ENCODE data around the gene EGFR. TPM values are rescaled to one million over a fixed set of nuclear protein-coding genes. Genes with fewer than 3 reads are reported as not detected.

EGFR gene
- total RNA-seq, 2 experiments from 2014 or later: not detected

DNA sequence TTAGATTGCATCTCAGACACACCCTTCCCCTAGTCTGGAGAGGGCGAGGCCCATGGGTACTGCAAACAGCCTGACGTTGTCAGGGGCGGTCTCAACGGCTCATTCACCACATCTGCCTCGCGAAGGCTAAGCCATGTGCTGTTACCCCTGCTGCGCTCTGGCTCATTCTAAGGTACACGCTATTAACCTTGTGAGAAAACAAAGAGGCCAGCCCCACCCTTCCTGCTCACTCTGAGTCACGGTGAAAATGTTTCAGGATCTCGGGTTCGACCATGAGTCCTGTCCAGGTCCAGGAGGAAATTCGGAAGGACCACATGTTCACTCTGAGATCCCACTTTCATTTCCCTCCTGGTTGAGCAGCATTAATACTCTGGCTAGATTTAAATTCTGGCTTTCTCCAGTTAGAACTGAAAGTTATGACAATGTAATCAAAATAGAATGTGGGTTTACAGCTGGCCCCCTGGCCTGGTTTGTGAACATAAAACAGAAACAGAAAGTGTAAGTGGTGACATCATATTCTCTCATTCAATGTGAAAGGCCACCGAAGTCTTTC lies 55.2 kb downstream of the EGFR start:
- POLR2A ChIA-PET: no interaction called here
- CTCF ChIA-PET: no interaction called here

DNA sequence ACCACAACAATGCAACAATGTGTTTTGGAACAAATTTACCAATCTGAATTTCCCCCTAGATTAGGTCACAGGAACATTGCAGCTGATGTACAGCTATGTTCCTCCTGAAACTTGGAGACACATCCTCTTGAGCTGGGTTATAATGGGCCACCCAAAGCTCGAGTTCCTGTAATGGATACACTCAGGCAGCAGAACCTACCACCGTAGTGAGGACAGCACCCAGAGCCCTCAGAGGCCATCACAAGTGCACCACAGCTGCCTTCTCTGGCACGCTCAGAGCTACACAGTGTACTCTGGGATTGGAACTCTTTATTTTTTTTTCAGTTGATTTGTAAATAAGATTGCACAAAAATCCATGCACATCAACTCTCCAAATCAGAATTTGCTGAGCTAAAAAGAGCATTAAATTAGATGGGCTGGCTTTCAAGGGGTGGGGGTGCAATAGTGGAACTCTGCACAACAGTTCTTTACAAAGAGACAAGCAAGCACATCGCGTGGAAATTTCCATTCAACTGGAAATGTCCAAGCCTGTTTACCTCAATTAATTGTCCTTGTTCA lies 56.7 kb downstream of the EGFR start:
- ChIA-PET CTCF (no interaction called here), POLR2A (no interaction called here)

DNA sequence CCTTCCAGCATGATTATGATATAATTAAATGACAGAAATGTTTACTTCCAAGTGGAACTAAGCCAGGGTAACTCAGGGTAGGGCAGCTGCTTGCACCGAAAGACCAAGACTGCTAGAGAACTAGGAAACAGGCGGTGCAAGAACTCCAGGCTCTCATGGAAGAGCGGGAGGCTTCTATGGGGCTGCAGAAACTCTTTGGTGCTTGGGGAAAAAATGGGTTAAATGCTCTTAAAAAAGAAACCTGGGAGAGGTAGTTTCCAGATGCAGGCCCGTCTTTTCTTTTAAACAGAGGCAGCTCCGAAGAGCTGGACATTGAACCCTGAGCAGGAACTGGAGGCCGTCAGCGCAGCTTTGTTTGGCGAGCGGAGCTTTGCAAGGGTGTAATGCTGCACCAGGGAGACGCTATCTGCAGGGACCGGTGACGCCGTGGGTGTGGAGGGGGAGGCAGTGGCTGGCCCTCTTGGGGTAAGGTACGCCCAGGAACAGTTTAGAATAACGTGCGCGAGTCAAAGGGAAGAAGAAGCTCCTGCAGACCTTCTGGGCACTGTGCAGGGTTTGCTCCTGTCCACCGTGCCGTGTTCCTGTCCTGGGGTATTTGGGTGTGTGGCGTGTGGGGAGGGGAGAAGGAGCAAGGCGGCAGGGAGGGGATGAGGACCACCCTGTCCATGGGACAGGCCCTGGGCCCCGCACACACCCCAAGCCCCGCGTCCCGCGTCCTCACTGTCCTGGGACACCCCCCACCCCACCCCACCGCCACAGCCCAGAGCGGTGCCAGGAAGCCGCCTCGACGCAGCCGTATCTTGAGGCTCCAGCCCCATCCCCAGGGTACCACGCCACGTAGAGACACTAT lies 59.0 kb downstream of the EGFR start:
- ChIA-PET CTCF (no interaction called here), POLR2A (no interaction called here)

DNA sequence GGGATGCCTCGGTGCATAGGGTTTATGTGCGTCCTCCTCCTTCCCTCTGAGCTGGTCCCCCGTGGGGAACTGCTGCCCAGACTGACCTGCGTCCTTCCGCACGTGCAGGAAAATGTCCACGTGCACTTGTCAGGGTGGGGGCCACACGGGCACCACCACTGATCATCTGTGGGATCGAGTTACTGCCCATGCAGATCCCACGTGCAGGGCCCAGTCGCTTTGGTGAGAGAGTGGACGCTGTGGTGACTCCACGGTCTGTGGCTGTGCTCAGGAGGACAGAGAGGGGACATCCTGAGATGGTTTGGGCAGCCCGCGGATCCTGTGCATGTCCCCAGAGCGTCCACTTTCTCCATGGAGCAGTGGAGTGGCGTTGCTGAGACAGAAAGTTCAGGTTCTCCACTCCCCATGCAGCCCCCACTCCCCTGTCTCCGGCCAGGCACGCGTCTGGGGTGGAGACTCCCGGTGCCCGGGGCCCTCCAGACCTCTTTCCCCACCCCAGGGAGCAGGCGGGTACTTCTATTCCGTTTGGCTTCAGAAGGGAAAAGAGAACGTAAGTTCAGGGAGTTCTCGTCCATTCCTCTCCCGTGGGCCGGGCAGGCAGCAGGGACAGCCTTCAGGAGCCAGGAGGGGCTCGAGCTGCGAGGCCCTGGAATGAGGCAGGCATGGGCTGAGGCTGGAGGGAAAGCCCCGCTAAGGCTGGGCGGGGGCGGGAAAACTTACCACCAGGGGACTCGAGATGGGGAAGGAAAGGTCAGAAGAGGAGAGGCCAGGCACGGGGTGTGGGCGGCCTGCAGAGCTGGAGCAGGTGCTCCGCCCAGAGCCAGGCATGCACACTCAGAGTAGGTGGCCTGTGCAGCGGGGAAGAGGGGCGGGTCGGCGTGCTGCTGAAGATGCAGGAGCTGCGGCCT lies 59.9 kb downstream of the EGFR start:
- ChIA-PET CTCF (no interaction called here), POLR2A (no interaction called here)

DNA sequence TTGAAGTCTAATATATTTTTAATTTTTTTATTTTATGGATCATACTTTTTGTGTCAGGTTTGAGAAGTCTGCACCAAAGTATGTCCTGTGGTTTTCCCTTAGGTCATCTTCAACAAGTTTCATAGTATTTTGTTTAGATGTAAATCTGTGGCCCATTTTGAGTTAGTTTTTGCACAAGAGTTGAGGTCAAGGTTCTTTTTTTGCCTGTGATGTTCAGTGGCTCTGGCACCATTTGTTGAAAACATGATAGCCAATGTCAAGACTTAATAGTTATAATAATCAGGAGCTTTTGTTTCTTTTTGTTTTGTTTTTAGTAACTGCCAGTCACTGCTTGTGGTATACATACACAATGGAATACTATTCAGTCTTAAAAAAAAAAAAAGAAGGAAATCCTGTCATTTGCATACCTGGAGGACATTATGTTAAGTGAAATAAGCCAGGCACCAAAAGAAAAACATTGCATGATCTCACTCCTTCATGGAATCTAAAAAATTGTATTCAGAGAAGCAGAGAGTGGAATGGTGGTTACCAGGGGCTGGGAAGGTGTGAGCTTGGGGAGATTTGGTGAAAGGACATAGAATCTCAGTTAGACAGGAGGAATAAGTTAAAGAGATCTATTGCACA lies 61.3 kb downstream of the EGFR start:
- ChIA-PET POLR2A (no interaction called here), CTCF (no interaction called here)

DNA sequence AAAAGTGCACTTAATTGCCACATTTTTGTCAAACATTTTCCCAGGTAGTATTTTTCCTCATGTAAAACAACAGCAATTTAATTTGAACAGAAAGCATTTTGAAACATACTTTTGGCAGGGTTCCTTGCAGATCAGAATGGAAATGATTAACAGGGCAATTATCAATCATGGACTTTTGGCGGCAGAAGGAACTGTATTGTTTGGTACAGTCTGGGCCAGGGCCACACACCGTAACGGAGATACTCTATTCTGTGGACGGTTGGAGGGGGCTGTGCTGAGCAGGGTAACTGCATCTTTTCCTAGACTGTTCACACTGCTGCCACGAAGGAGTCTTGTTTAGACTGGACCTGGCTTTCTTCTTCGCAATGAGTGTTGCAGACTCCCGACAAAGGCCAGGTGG lies 62.3 kb downstream of the EGFR start:
- POLR2A ChIA-PET: no interaction called here
- CTCF ChIA-PET: no interaction called here

DNA sequence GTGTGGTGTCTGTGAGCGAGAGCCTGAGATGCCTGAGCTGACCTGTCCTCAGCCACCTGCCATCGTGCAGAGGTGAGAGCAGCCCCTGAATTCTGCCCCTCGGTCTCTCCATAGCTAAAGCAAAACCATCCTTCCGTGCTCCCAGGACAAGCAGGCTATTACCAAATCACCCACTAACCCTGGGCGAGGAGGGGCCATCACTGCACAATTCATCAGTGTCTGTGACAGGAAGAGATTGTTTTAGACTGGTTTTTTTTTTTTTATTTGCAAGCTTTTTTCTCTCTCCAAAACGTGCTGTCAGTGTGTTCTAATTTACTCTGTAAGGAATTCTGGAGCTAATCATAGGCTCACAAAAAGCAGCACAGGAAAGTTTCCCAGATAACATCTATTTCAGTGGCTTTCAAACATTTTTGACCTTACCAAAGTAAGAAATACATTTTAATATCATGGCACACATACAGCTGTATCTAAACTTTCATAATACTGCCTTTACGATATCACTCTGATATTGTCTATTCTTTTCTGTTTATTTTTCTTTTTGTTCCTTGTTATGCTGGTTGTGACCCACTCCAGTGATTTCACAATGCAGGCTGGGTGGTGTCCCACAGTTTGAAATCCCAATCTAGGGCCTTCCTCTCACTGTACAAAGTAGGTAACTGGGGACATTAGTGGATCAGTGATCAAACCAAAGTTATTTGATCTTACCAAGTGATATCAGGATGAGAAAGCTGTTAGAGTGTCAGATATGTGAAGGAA lies 62.8 kb downstream of the EGFR start:
- ChIA-PET CTCF (no interaction called here), POLR2A (no interaction called here)

DNA sequence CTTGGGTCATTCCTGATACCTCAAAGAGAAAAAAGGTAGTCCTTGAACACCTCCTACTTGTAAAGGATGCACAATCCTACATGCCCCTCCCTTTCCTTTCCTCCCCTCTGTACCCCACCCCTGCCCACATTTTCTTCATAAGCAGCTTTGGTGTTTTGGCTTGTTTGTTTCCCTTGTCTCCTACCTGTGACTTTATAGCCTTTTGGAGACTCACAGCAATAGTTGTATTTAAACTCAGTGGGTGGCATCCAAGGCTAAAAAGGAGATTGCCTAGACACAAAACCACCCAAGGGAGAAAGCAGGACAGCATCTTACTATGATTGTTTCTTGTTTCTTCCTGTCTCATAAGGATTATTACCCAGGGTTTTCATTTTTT lies 63.4 kb downstream of the EGFR start:
- ChIA-PET CTCF (no interaction called here), POLR2A (no interaction called here)

DNA sequence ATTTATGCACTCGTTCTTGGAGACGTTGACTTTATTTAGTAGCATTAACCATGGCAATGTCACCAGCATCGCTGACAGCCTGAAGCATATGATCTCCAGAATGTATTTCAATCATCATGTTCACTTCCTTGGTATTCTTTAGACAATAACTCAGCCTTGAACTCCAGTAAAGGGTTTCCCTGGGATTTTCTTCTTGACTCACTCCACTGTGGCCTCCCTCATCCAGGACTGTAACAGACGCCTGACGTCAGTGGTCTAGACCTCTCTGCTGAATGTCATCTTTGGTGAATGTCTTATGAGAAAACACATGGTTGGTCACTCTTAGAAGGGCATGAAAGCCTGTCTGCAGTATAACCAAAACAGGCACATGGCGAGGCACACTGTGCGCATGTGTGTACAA lies 64.4 kb downstream of the EGFR start:
- ChIA-PET POLR2A (no interaction called here), CTCF (no interaction called here)

DNA sequence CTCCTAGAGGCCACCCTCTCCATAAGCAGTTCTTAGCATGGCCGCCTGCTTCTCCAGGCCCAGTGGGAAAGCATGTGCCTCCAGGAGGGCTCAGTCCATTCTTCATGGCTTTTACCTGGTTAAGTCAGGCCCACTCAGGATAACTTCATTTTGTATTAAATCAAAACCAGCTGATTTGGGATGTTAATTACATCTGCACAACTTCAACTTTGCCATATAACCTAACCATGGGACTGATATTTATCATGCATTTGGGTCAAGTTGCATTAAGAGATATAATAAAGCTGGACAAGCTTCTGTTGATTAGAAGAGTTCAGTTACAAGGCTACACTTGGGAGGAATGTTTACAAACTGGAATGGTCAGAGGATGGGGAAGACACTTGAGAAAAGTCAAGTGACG lies 65.5 kb downstream of the EGFR start:
- CTCF ChIA-PET: no interaction called here

DNA sequence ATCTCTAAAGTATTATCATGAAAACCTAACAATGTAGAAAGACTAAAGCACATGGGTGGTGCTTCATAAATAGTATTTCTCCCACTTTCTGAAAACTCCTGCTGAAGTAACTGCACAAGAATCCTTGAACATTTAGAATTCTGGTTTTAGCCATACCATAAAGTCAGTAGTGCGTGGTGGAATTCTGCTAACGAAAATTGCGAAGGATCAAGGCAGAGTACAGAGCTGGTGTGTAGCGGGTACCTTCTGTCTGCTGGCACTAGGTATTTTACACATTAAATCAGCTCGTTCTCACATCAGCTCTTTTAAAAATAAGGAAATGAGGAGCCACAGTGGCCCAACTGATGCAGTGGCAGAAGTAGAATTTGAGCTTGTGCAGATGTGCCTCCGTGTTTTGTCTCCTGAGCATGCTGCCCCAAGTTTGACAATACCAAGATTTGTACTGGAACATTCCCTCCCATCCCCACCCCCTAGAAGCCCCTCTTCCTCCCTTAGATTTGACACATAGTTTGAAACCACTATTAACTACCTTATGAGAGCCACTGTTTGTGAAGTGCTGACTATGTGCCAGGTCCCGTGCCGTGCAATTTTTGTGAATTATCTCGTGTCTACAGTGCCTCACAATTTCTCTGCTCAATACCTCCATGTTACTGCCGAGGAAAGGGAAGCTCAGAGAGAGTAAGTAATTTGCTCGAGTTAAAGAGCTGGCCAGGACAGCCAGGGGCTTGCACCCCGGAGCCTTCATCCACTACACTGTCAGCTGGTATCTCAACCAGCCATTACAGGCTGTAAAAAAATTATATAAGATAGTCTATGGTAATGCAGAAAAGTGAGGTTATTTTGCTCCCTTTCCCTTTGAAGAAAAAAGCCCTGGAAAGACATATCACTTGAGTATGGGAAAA lies 66.9 kb downstream of the EGFR start:
- ChIA-PET POLR2A (no interaction called here), CTCF (no interaction called here)

More for the DNA sequence above, 65.5 kb downstream of the EGFR start:
- POLR2A ChIA-PET: no interaction called here

DNA sequence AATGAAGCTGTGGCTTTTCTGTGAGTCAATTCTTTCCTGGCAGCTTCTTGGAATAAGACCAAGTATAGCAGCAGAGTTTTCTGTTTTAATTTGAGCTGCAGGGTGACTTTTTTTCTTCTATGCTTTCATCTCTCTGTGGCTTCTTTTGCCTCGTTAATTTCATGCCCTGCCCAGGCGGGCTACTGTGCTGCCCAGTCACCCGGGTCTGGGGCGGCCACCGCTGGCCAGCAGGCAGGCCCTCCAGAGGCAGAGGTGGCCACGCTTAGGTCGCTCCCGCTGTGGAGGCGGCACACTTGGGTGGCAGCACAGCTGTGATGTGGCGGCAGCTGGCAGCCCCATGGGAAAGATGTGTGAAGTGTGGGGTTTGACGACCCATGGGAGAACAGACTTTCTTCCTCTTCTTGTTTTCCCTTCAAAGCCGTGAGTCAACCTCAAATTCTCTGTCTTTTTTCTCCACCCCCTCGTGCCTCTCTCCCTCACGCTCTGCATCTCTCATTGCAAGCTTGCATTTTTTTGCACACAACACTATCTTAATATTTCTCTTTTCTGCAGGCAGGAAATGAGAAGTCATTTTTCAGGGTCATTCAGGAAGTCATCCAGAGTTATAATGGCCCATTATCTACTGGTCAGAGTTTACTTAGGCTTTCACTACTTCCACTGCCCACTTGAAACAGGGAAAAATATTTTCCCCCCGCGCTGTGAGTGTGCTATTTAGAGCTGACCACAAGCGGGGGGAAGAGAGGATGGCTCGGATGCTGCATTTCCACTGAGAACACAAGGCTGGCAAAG lies 67.8 kb downstream of the EGFR start:
- ChIA-PET CTCF (no interaction called here), POLR2A (no interaction called here)

DNA sequence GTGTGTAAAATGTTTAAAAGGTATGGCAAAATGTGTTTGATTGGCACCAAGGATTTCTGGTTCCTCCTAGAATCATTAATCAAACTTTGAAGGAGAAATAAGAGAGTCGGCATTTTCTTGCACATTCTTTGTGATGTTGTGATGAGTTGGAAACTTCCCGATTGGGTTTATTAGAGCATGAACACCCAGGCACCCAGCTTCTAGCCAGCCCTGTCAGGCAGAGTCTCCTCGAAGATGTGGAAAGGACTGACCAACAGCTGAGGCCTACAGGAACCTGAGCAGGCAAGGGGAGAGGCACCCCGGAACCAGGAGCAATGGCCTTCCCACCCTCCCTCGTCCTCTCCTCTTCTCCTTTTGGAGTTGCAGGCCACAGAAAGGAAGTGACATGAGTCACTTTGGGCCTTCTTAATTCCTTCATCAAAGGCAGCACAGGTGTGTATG lies 68.7 kb downstream of the EGFR start:
- POLR2A ChIA-PET: no interaction called here
- CTCF ChIA-PET: no interaction called here

DNA sequence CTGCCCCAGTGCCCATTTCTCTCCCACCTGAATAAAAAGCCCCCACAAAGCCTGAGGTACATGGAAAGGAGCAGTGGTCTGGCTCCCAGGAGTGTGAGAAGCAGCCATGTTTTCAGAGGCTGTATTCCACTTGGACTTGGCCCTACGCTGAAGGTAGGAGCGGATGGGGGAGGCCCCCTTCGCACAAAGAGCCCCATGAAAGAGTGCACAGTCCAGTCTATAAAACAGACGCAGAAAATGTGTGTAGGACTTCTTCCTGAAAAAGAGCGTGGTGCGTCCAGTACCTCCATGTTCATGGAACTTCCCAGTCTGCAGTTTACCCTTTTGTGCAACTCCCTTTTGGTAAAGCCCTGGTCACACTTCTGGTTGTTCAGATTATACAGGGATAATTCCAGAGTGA lies 69.3 kb downstream of the EGFR start:
- POLR2A ChIA-PET: no interaction called here
- CTCF ChIA-PET: no interaction called here

DNA sequence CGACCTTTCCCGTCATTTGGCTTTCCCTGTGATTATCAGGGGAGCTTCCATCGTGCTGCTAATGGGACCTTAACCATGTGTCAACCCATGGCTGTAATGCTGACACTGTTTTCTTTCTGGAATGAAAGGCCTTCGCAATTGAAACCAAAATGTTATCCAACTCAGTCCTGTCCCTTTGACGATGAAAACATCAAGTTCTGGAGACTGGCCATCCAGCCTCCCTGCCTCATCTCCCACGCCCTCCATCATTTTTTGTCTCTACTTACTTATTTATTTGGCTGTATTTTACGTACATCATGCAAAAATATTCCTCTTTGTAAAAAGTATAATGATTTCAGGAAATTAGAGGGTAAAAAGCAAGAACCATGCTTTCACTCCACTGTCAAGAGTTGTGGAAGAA lies 69.8 kb downstream of the EGFR start:
- ChIA-PET CTCF (no interaction called here), POLR2A (no interaction called here)

DNA sequence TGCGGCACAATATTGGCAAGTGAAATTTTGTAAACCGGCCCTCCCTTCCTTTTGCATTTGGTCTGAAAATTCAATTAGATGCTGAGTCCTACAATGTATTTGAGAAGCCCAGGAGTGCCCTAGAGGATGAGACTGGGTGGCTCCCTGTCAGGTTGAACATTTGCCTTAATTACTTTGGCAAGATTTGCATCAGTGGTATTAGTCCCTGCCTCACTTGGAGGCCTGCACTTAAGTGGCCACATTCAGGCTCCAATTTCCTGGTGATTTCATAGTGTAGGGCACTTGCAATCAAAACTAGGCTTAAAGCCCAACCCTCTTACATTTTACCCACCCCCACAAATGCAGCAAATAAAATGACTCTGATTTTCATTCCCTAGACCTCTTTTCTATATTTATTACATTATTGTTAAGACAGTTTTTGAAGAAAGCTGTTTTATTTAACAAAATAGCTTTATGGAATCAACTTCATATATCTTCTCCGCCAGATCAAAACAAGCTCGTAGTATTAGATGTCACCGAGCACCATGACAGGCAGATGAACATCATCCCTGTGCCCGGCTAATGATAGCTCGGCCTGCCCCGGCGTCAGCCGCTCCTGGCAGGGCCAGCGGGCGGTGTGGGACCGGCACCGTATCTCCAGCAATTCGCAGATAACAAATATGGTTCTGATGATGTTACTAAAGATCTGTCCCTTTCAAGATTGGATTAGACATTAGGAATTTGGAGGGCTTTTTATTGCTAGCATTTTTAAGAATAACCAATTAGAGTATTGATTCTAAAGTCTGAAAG lies 73.6 kb downstream of the EGFR start:
- ChIA-PET POLR2A (no interaction called here), CTCF (no interaction called here)

DNA sequence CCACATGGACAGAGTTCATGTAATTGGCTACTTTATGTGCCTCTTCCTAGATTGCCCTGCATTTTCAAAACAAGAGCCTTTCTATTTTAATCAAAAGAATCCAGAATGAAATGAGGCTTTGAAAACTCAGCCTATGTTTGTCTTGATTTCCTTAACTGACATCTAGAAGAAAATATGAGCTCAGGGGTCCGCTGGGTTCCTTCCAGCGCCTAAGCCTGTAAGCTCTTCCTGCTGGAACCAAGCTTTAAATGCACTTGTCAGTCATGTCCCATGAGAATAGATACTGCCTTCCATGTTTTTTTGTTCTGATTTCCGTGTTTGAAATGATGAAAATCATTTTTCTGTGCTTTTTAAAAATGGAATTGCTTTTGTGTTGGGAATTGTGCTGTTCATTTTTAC lies 74.2 kb downstream of the EGFR start:
- ChIA-PET POLR2A (no interaction called here), CTCF (no interaction called here)
